Lower lobe of right lung (tissue), 2 donors: ENCODE data around the gene LIPK. TPM values are rescaled to one million over a fixed set of nuclear protein-coding genes. Genes with fewer than 3 reads are reported as not detected.

Source experiments
- ATAC-seq, 2 donors: fragments of 200-7000 bp; cut with Tn5 transposase; one replicate each; pipeline ENCODE4 v1.9.1; 2020 to 2022; ENCODE audit warnings: mild to moderate bottlenecking in 2 of 2, moderate library complexity in 2 of 2
- DNase-seq: peaks from one replicate; pipeline ENCODE4 v3.0.0-alpha.2; 2020
- H3K27ac ChIP-seq: fragments of 200-600 bp; one replicate; pipeline ENCODE4 v1.8.0; 2022
- H3K27me3 ChIP-seq: fragments of 200-600 bp; one replicate; pipeline ENCODE4 v1.8.0; 2022; ENCODE audit warnings: low read depth
- H3K36me3 ChIP-seq: fragments of 200-600 bp; one replicate; pipeline ENCODE4 v1.8.0; 2022; ENCODE audit warnings: mild to moderate bottlenecking
- H3K4me1 ChIP-seq: fragments of 200-600 bp; one replicate; pipeline ENCODE4 v1.8.0; 2022
- H3K4me3 ChIP-seq: fragments of 200-600 bp; one replicate; pipeline ENCODE4 v1.8.0; 2022; ENCODE audit warnings: mild to moderate bottlenecking
- H3K9me3 ChIP-seq: fragments of 200-600 bp; one replicate; pipeline ENCODE4 v1.8.0; 2022
- intact Hi-C: fragments of 100-400 bp; cut with DNase I; formaldehyde crosslinking; loops from one replicate; pipeline ENCODE4 v1.11.0; 2022
- total RNA-seq: library from RNA; stranded (reverse); fragmentation: NEBNext Ultra II Directional; extraction: Animal tissue kit (Norgen Biotek cat#: 25700); gene quantifications from one replicate; pipeline ENCODE4 v1.2.1, GENCODE V29; 2021
- TF ChIP-seq, protein P1 (sequence below): fragments of 200-600 bp; IDR thresholded peaks from one replicate; pipeline ENCODE4 v1.8.0; 2022; ENCODE audit warnings: antibody characterized with exemption, mild to moderate bottlenecking
- donor health status: DM: no; HTN: yes; CAD: no; lungs with severe emphysema.

The LIPK gene
- total RNA-seq, 1 donor from 2014 or later = not detected

DNA sequence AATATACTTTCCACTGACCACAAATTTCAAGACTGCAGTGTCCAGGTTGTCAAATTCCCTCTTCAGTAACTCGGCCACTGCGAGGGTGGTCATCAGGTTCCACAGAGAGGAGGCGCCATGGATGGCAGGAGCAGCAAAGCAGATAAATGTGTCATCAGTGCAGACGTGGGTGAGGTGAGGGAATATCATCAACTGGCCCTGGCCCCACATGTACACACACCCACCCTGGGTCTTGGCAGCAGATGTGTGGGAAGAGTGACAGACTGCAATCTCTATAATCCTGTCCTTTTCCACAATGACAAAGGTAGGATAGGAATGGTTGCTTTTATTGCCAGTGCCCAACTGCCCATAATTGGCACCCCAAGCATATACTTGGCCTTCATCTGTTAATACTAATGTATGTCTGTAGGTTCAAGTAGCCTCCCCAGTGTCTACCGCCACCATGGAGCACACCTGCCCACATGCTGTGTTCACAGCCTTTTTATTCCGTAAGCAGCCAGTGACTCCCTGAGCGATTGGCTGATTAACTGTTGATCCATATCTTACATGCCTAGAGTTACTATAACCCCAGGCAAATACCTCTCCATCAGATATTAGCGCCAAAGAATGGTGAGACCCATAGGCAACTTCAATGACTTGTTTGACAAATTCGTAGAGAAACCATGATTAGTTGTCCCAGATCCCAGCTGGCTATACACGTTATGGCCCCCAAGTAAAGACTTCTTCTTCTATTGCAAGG is 80.2 kb downstream of the LIPK start:
- ATAC-seq = no peak
- H3K27ac ChIP-seq = no peak overlapping the region
- no peaks in the 10 kb centered on the region for H3K27me3 ChIP-seq
- H3K9me3 ChIP-seq = no peaks in the 10 kb centered on the region
- TF ChIP-seq, protein P1, sequence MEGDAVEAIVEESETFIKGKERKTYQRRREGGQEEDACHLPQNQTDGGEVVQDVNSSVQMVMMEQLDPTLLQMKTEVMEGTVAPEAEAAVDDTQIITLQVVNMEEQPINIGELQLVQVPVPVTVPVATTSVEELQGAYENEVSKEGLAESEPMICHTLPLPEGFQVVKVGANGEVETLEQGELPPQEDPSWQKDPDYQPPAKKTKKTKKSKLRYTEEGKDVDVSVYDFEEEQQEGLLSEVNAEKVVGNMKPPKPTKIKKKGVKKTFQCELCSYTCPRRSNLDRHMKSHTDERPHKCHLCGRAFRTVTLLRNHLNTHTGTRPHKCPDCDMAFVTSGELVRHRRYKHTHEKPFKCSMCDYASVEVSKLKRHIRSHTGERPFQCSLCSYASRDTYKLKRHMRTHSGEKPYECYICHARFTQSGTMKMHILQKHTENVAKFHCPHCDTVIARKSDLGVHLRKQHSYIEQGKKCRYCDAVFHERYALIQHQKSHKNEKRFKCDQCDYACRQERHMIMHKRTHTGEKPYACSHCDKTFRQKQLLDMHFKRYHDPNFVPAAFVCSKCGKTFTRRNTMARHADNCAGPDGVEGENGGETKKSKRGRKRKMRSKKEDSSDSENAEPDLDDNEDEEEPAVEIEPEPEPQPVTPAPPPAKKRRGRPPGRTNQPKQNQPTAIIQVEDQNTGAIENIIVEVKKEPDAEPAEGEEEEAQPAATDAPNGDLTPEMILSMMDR = no peak
- intact Hi-C loops = no loop called here
- H3K4me1 ChIP-seq = no peaks in the 10 kb centered on the region
- no peak for DNase-seq
- no peak overlapping the region for H3K4me3 ChIP-seq
- H3K36me3 ChIP-seq = no peaks in the 10 kb centered on the region

DNA sequence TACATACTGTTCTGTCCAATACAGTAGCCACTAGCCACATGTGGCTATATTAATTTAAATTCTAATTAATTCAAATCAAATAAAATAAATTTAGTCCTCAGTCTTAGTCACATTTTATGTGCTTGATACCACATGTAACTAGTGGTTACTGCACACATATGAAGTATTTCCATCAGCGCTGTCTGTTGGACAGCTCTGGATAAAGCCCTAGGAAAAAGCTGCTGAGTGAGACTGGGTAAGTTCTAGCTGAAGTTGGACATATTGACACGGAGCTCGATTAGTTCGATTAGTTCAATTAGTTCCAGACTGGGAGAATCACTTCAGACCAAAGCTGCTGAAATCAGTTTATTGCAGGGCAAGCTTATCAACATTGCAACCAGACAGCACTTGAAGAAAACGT is 81.4 kb downstream of the LIPK start:
- no peak for ATAC-seq
- DNase-seq = no peak
- TF ChIP-seq, protein P1 = no peak
- Histone ChIP-seq H3K9me3 (no peaks in the 10 kb centered on the region), H3K27ac (no peak overlapping the region), H3K27me3 (no peaks in the 10 kb centered on the region), H3K36me3 (no peaks in the 10 kb centered on the region), H3K4me1 (no peaks in the 10 kb centered on the region), H3K4me3 (no peak overlapping the region)
- intact Hi-C loops = no loop called here

DNA sequence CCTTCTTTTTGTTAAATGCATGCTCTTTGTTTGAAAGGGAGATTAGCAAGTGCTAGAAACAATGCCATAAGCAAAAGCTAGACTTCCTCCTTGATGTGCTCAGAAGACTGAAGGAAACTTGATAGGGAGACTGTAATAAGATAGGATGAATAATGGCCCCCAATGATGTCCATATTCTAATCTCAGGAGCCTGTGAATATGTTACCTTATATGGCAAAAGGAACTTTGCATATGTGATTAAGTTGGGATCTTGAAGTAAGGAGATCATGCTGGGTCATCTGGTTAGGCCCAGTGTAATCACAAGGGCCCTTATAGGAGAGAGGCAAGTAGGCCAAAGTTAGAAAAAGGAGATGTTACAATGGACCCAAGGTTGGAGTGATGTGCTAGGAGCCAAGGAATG is 82.9 kb downstream of the LIPK start:
- H3K36me3 ChIP-seq = no peaks in the 10 kb centered on the region
- no peak overlapping the region for H3K4me3 ChIP-seq
- no peak overlapping the region for H3K27ac ChIP-seq
- intact Hi-C loops = no loop called here
- TF ChIP-seq, protein P1 = no peak
- DNase-seq (no peak), ATAC-seq (no peak)
- no peaks in the 10 kb centered on the region for H3K9me3 ChIP-seq
- no peaks in the 10 kb centered on the region for H3K27me3 ChIP-seq
- no peaks in the 10 kb centered on the region for H3K4me1 ChIP-seq

DNA sequence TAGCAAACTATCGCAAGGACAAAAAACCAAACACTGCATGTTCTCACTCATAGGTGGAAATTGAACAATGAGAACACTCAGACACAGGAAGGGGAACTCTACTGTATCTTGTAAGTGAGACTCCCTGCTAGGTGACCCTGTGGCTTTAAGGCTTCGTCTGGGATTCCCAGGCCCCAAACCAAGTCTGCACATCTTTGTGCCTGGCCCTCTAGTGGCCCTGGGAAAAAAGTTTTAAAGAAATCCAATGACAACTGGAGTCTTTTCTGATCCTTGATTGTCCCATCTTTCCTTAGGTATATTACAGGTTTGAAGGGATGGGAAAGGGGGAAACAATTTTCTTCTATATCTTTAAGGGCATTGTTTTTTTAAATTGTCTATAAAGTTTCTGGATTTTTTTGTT is 85.9 kb downstream of the LIPK start:
- H3K9me3 ChIP-seq = no peaks in the 10 kb centered on the region
- intact Hi-C loops = no loop called here
- no peak overlapping the region for H3K27ac ChIP-seq
- ATAC-seq (no peak), DNase-seq (no peak)
- TF ChIP-seq, protein P1 = peak; percentile 27
- no peaks in the 10 kb centered on the region for H3K27me3 ChIP-seq
- no peaks in the 10 kb centered on the region for H3K36me3 ChIP-seq
- H3K4me3 ChIP-seq = no peak overlapping the region
- H3K4me1 ChIP-seq = no peaks in the 10 kb centered on the region

DNA sequence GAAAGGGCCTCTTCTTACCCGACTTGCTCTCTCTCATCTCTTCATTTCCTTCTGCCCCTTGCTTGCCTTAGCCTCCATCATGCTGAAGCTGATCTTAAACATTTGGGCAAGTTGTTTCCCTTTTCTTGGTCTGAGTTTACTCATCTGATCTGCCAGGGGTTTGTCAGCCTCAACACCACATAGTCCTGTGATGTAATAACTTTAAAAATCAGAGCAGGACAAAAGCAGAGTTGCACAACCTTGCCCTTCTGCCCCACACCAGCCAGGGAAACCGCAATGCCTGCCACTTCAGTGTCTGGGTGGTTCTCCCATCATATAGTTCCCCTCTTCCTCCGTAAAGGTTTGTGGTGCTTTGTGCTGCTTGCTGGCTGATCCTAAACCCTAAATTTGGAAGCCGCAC is 86.6 kb downstream of the LIPK start:
- intact Hi-C loops = no loop called here
- ATAC-seq (peak; percentile 82 to 93), DNase-seq (peak; percentile 69)
- TF ChIP-seq, protein P1 = no peak
- no peak overlapping the region for H3K27ac ChIP-seq
- H3K36me3 ChIP-seq = no peaks in the 10 kb centered on the region
- no peaks in the 10 kb centered on the region for H3K9me3 ChIP-seq
- no peaks in the 10 kb centered on the region for H3K4me1 ChIP-seq
- H3K4me3 ChIP-seq = no peak overlapping the region
- H3K27me3 ChIP-seq = no peaks in the 10 kb centered on the region
